PC-3 (cell line): ENCODE measurements around the gene LIMS2. TPM values are rescaled to one million over a fixed set of nuclear protein-coding genes. Genes with fewer than 3 reads are reported as not detected.

Experiments used
- ATAC-seq: fragments of 200-7000 bp; cut with Tn5 transposase; 2 replicates; pipeline ENCODE4 v1.9.1; 2020; ENCODE audit warnings: mild to moderate bottlenecking, moderate library complexity
- BruUV-seq: library from RNA; stranded (reverse); fragments of 400-500 nt; replicated peaks from 2 replicates; lab custom pipeline; 2021; lab: Mats Ljungman, UMichigan
- CTCF ChIA-PET: fragments of 300-600 bp; sonication (Branson Sonifier 250); formaldehyde crosslinking; loops from one replicate; lab custom pipeline; 2022; ENCODE audit warnings: antibody characterized with exemption; lab: Charles Lee
- POLR2A ChIA-PET: fragments of 300-600 bp; sonication (Branson Sonifier 250); formaldehyde crosslinking; loops from one replicate; lab custom pipeline; 2022; ENCODE audit warnings: antibody characterized with exemption; ENCODE audit not compliant: unreplicated experiment; lab: Charles Lee
- DNase-seq: peaks from one replicate; pipeline ENCODE4 v3.0.0-alpha.2; 2015
- H2AFZ ChIP-seq: fragments of 300-600 bp; sonication (generic); 2 replicates; pipeline ENCODE4 v1.6.0; 2016; ENCODE audit warnings: antibody characterized with exemption, low read length
- H3F3A ChIP-seq: fragments of 300-600 bp; sonication (generic); one replicate; pipeline ENCODE4 v1.6.0; 2017; ENCODE audit warnings: antibody characterized with exemption, low read length, control low read depth, mild to moderate bottlenecking; ENCODE audit not compliant: unreplicated experiment
- H3K27ac ChIP-seq: fragments of 300-600 bp; sonication (generic); 2 replicates; pipeline ENCODE4 v1.5.1; 2016; ENCODE audit warnings: mild to moderate bottlenecking, low read length
- H3K27me3 ChIP-seq: fragments of 300-600 bp; sonication (generic); 2 replicates; pipeline ENCODE4 v1.6.1; 2016; ENCODE audit warnings: low read length, mixed read lengths
- H3K36me3 ChIP-seq: fragments of 300-600 bp; sonication (generic); 2 replicates; pipeline ENCODE4 v1.6.1; 2016; ENCODE audit warnings: low read depth, mixed run types, low read length, mixed read lengths
- H3K4me1 ChIP-seq: fragments of 300-600 bp; sonication (generic); 2 replicates; pipeline ENCODE4 v1.5.1; 2016; ENCODE audit warnings: low read length; ENCODE audit not compliant: insufficient read depth
- H3K4me2 ChIP-seq: fragments of 300-600 bp; sonication (generic); 2 replicates; pipeline ENCODE4 v1.6.0; 2016; ENCODE audit warnings: low read length
- H3K4me3 ChIP-seq: fragments of 300-600 bp; sonication (generic); 2 replicates; pipeline ENCODE4 v1.5.1; 2016; ENCODE audit warnings: mild to moderate bottlenecking, low read length, mixed read lengths
- H3K79me2 ChIP-seq: fragments of 300-600 bp; sonication (generic); 2 replicates; pipeline ENCODE4 v1.6.1; 2017; ENCODE audit warnings: low read length, mixed read lengths
- H3K9ac ChIP-seq: fragments of 300-600 bp; sonication (generic); 2 replicates; pipeline ENCODE4 v1.6.0; 2016; ENCODE audit warnings: mild to moderate bottlenecking, low read length
- H3K9me2 ChIP-seq: fragments of 300-600 bp; sonication (generic); replicated peaks from 2 replicates; pipeline ENCODE4 v1.6.1; 2016; ENCODE audit warnings: mixed run types, low read length, mixed read lengths
- H3K9me3 ChIP-seq: fragments of 300-600 bp; sonication (generic); 2 replicates; pipeline ENCODE4 v1.6.1; 2016; ENCODE audit warnings: low read length, mixed read lengths
- H4K20me1 ChIP-seq: fragments of 300-600 bp; sonication (generic); 2 replicates; pipeline ENCODE4 v1.6.1; 2016; ENCODE audit warnings: low read length, mixed read lengths
- EZH2 ChIP-seq: fragments of 300-600 bp; sonication (generic); IDR thresholded peaks from one replicate; pipeline ENCODE4 v1.6.1; 2017; ENCODE audit warnings: antibody characterized with exemption, mild to moderate bottlenecking, low read length; ENCODE audit not compliant: unreplicated experiment
- EZH2phosphoT487 ChIP-seq: fragments of 300-600 bp; sonication (generic); IDR thresholded peaks from 2 replicates; pipeline ENCODE4 v1.6.1; 2018; ENCODE audit warnings: mild to moderate bottlenecking, antibody characterized with exemption, low read length, borderline replicate concordance
- intact Hi-C: fragments of 100-400 bp; cut with micrococcal nuclease; formaldehyde crosslinking; loops from 2 replicates; pipeline ENCODE4 v1.9.0; 2023
- total RNA-seq: library from RNA; depleted of rRNA; stranded (reverse); fragments of >200 nt; gene quantifications from 2 replicates; pipeline ENCODE4 v1.2.3, GENCODE V29; 2014
- TF ChIP-seq, protein P1 (sequence below): fragments of 300-600 bp; sonication (generic); conservative IDR thresholded peaks from 2 replicates; pipeline ENCODE4 v1.5.1; 2017; ENCODE audit warnings: antibody characterized with exemption, low read depth, mild to moderate bottlenecking, low read length

The LIMS2 gene
- total RNA-seq, 1 experiment from 2014 or later = 5.0 TPM

DNA sequence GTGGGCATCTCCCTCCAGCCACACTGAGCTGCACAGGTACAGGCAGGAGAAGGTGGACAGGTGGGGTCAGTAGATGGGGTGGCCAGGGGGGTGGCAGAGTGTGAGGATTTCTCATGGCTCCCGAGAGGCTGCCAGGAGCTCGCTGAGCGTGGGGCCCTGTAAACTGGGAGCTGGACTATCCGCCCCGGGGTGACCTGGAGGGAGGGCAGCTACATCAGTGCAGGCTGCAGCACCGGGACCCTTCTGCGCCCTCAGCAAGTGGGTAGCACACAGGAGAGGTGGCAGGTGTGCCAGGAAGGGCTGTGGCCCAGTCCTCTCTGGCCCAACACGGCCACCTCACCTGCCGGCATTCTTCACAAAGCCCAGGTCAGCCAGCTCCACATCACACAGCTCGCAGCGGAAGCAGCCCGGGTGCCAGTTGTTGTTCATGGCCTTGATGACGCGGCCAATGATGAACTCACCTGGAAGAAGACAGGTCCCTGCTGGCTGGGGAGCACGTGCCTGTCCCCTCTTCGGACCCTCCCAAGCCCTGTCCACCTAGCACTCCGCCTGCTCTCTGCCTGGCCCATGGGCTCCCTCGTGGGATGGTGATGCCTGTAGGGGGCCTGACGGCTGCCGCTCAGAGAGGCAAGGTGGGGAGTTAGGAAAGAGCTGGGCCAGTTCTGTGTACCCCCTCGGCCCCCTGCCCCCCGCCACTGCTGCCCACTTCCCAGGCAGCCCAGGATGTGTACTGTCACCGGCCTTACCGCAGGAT, 21.1 kb downstream of the LIMS2 start:
- CTCF ChIA-PET = no interaction called here
- POLR2A ChIA-PET = no interaction called here

DNA sequence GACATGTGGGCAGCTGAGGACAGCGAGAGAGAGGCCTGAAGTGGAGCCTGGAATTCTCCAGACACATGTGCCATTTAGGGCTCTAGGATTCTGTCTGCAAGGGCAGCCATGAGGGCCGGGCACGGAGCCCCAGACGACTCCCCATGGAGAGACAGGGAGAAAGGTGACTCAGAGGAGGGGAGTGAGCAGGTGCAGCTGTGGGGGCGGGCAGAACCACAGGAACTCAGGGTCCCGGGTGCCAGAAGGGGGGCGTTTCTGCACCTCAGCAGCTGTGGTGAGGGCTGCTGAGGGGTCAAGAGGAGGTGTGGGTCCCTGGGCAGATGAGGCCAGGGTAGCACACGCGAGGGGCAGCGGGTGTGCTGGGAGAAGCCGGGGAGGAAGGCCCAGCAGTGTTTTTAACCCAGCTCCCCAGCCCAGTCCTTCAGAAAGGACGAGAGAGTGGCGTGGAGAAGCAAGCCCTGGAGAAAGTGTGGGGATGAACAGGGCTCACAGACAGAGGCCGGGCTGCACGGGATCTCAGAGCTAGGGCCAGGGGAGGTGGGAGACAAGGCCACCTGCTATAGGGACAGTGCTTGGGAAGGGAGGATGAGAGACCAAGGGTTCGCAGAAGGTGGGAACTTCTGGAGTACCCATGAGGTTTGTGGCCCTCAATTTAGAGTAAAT, 21.8 kb downstream of the LIMS2 start:
- intact Hi-C loops = no loop called here
- Histone ChIP-seq H3K4me2 (no peak overlapping the region), H3K27me3 (no peaks in the 10 kb centered on the region), H3K9me3 (no peaks in the 10 kb centered on the region), H4K20me1 (no peaks in the 10 kb centered on the region), H3K4me3 (no peak overlapping the region), H3K9ac (no peak overlapping the region), H2AFZ (no peak overlapping the region), H3K27ac (no peak overlapping the region), H3K4me1 (peaks cover 8% of the 10 kb centered on the region), H3K9me2 (no peaks in the 10 kb centered on the region), H3K79me2 (no peaks in the 10 kb centered on the region), H3F3A (no peaks in the 10 kb centered on the region), H3K36me3 (no peaks in the 10 kb centered on the region)
- ATAC-seq (no peak), DNase-seq (no peak)
- BruUV-seq = no TSS peak
- POLR2A ChIA-PET = no interaction called here
- TF ChIP-seq EZH2 (no peak), EZH2phosphoT487 (no peak)
- TF ChIP-seq, protein P1, sequence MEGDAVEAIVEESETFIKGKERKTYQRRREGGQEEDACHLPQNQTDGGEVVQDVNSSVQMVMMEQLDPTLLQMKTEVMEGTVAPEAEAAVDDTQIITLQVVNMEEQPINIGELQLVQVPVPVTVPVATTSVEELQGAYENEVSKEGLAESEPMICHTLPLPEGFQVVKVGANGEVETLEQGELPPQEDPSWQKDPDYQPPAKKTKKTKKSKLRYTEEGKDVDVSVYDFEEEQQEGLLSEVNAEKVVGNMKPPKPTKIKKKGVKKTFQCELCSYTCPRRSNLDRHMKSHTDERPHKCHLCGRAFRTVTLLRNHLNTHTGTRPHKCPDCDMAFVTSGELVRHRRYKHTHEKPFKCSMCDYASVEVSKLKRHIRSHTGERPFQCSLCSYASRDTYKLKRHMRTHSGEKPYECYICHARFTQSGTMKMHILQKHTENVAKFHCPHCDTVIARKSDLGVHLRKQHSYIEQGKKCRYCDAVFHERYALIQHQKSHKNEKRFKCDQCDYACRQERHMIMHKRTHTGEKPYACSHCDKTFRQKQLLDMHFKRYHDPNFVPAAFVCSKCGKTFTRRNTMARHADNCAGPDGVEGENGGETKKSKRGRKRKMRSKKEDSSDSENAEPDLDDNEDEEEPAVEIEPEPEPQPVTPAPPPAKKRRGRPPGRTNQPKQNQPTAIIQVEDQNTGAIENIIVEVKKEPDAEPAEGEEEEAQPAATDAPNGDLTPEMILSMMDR = no peak
- CTCF ChIA-PET = no interaction called here

More for the DNA sequence above, 21.1 kb downstream of the LIMS2 start:
- H3F3A ChIP-seq = no peaks in the 10 kb centered on the region
- no peaks in the 10 kb centered on the region for H3K9me3 ChIP-seq
- H3K79me2 ChIP-seq = no peaks in the 10 kb centered on the region
- no peaks in the 10 kb centered on the region for H4K20me1 ChIP-seq
- no peaks in the 10 kb centered on the region for H3K36me3 ChIP-seq
- H3K27me3 ChIP-seq = no peaks in the 10 kb centered on the region
- H3K9me2 ChIP-seq = no peaks in the 10 kb centered on the region
- ATAC-seq = no peak
- H3K4me2 ChIP-seq = no peak overlapping the region
- intact Hi-C loops = no loop called here
- H3K27ac ChIP-seq = no peak overlapping the region
- H3K9ac ChIP-seq = no peak overlapping the region
- TF ChIP-seq EZH2 = no peak
- TF ChIP-seq, protein P1 = no peak
- no peak for TF ChIP-seq EZH2phosphoT487
- H3K4me1 ChIP-seq = peaks cover 4% of the 10 kb centered on the region
- H3K4me3 ChIP-seq = no peak overlapping the region
- H2AFZ ChIP-seq = no peak overlapping the region
- BruUV-seq = no TSS peak
- DNase-seq = no peak
